Stimulated activated CD4-positive, alpha-beta T cell treated with anti-CD3 and anti-CD28 coated beads, Interleukin-1b, Interleukin-23, amount 100 ng/mL, for 4 hours (primary cell): ENCODE results near the gene ERFL.
"Not testable (repeated sequence)": the region's sequence is repeated elsewhere in the genome, so short reads cannot be mapped to it uniquely, and the experiment has no call there.

Source experiments
- DNase-seq, 2 donors: peaks; one replicate each; pipeline ENCODE4 v3.0.0-alpha.2; 2020; ENCODE audit warnings: low read depth in 2 of 2

Gene ERFL

DNA sequence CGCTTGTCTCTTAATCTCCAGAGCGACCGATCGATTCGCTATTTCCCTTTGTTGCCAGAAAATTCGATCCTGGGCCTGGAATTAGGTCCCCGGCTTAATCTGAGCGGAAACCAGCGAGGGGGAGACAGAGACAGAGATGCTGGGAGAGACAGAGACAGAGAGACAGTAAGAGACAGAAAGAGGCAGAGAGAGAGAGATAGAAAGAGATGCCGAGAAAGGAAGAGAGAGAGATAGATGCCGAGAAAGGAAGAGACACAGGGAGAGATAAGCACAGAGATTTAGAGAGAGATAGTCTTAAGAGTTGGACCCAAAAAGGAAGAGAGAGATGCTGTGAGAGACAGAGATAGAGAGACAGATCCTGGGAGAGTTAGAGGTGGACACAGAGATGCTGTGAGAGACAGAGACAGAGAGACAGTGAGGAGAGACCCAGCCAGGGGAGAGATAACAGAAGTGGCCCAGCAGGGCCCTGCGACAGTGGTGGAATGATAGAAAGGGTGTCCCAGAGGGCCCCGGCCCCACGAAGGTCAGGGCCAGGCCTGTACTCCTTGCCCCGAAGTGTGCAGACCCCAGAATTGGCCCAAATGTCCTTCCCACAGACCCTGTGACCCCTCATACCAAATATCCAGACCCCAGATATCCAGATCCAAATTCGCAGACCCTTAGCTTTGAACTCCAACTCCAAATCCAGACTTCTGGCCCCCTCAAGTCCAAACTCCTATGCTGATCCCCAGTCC, 1.3 kb downstream of the ERFL start:
- no peak for DNase-seq

GRCh38 chr19:41926028-41926762, 2.1 kb downstream of the ERFL start:
- DNase-seq = no peak

DNA sequence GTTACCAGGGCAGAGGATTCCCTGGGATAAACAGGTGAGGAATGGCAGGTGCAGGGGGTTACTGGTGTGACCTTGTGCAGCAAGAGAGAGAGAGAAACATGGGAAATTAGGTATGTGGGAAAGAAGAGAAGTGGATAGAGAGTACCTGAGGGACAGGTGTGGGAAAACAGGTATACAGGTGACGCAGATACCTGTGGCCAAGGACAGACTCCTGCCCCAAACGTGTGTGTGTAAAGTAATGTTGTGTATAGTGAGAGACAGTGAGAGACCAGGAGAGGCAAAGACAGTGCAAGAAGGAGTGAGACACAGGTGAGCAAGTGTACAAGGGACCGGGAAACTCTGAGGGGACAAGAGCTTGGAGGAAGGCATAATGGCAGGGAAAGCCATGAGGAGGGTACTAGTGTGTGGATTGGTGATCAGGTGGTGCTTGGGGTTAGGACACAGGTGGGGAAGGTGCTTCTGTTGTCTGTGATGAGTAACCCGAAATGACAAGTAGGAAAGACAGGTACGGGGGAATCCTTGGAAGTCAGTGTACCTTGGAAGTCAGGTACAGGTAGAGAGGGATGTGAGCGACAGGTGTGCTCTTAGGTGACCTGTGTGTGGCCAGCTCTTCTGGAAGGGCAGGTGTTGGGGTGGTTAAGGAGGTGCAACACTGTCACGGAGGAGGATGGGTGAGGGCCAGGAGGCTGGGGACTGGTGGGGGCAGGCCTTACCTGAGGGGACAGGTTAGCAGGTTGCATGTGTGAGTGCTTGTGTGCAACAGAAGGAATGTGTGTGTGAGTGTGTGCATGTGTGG, 2.8 kb downstream of the ERFL start:
- DNase-seq = no peak

DNA sequence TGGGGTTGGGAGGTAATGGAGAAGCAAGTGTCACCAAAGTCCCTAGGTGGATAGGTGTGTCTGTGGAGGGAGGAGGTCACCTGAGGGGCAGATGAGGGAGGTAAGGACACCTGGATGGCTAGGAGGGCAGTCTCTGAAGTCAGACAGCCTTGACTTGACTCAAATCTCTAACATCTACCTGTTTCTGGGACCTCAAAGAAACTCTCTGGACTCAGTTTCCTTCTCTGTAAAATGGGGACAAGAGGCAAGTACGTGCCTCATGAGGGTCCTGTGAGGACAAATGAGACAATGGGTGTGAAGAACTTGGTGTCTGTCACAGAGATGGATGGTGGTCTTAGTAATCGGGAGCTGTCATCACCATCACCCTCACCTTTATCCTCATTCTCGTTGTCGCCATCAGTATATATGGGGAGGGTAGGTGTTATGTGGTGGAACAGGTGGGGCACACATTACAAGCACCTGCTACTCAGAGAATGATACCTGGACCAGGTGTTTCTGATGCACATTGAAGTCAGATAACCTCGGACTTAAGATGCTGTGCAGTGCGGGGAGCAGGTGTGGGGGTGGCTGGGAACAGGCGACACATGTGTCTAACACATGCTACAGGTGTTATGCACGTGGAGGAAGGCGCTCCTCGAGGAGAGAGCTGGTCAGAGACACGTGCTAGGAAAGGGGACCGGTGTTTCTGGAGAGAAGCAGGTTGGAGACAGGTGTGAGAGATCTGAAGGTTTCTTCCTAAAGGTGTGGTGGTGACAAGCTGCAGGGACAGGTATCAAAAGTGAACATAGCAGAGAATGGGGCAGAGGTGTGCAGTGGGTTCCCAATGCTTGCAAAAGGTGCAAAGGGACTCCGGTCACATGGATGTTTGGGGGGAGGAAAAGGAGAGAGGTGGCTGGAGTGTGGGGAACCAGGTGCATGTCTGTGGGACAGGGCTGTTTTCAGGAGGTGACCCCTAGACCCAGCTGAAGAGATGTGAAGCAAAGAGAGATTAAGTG, 3.8 kb downstream of the ERFL start:
- no peak for DNase-seq

DNA sequence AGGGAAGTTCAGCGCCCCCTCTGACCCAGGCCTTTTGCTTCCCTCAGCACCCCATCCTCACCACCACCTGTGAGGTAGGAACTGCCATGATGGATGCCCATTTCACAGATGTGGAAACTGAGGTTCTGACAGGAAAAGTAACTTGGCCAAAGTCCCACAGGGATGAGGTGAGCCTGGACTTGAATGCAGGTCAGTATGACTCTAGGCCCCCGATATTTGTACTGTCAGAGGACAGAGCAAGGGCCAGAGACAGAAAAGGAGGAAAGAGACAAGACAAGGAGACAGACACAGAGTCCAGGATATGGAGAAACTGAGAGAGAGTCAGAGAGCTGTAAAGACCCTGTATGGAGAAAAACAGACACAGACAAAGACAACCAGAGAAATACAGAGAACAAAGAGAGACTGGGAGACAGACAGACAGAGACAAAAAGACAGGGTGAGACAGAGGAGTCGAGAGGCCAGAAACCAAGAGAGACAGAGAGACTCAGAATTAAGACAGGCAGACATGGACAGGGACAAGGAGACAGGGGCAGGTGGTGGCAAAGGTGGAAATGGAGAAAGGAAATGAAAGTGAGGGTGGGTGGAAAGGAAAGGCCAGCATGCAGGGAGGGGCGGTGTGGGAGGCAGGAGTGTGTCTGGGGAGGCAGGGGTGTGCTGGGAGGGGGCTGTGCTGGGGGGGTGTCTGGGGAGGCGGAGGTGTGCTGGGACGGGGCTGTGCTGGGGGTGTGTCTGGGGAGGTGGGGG, 5.0 kb downstream of the ERFL start:
- DNase-seq = no peak

DNA sequence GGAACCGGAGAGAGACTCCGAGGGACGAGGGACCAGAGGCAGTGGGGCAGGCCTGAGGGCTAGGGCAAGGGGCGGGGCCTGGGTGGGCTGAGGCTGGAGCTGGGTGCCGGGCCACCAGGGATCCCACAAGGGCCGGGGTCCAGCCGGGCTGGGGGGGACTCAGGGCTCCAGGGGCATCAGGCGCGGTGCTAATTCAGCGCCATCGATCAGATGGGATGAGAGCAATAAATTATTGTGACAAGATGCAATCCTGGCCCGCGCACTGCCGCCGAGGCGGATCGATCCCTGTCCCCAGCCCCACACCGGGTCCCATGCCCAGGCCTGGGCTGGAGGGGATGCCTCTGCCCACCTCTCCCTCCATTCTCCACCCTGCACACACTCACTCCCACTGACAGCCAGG, 5.7 kb downstream of the ERFL start:
- DNase-seq = no peak

DNA sequence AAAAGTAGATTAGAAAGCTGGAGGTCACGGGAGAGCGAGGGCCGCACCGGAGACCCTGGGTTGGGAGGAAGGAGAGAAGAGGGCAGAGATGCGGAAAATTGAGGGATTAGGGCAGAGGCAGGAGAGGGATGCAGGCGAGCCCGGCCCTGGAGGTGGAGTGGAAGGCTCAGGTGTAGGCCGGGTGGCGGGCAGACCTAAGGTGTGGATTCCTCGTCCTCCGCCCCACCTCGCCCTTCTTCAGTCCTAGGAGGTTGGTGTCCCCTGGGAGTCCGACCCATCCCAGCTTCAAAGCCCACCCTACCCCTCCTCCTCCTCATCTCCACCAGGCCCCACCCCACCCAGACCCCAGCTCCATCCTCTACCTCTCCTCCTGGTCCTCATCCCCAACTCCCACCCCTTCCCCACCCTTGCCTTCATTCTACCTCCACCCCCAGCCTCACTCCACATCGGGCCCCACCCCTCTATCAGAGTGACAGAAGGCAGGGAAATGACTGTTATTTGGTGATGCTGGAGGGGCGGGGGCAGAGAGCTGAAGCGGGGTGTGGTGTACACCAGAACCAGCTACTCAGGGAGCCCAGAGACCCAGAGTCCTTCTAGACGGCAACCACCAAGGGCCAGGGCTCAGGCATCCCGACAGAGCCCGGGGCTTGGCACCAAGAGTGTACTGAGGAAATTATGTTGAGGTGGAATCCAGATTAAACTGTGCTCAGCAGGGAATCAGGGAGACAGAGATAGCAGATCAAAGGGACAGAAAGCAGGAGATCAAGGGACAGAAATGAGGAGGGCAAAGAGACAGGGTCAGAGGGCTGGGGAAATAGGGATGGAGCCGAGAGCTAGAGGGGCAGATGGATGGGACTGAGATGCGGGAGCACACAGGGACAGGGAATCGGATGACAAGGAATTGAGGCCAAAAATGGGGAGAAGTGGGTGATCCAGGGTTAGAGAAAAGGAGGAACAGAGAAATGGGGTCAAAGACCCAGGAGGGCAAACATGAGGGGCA, 6.4 kb downstream of the ERFL start:
- DNase-seq = no peak

- DNase-seq = no peak
These were observed 7.2 kb downstream of the ERFL start for GRCh38 chr19:41920882-41921576.

- no peak for DNase-seq
These were observed 8.1 kb downstream of the ERFL start for GRCh38 chr19:41919948-41920712.

DNA sequence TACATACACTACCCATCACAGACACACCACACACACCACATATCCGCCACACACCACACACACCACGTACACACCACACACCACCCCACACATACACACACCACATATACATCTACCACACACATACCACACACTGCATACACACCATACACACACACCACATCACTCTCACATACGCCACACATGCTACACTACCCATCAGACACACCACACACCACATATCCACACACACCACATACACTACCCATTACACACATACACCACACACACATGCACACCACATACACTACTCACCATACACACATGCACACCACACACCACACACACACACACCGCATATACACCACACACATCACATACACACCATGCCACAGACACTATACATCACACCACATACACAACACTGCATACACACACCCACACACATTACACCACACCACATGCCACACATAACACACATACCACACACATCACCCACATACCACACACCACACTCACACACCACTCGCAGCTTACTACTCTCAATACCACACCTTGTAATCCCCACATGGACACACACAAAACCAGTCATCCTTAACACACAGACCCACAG, 9.5 kb downstream of the ERFL start:
- DNase-seq = no peak

- no peak for DNase-seq
These were observed 10.2 kb downstream of the ERFL start for GRCh38 chr19:41918095-41918494.

DNA sequence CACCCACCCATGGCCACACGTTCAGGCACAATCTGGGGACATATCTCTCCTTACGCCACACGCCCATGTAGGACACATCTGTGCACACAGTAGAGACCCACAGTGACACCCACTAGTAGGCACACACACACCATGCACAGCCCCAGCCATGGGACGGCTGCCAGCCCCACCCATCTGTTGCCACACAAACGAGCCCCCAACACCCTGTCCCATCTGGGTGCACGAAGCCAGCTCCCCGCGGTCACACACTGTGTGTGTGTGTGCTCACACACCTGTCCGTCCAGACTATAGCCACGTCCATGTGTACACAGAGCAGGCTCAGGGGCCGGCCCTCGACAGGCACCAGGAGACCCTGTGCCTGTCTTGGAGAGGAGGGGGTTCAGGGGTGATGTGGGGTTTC, 10.6 kb downstream of the ERFL start:
- DNase-seq = no peak

DNA sequence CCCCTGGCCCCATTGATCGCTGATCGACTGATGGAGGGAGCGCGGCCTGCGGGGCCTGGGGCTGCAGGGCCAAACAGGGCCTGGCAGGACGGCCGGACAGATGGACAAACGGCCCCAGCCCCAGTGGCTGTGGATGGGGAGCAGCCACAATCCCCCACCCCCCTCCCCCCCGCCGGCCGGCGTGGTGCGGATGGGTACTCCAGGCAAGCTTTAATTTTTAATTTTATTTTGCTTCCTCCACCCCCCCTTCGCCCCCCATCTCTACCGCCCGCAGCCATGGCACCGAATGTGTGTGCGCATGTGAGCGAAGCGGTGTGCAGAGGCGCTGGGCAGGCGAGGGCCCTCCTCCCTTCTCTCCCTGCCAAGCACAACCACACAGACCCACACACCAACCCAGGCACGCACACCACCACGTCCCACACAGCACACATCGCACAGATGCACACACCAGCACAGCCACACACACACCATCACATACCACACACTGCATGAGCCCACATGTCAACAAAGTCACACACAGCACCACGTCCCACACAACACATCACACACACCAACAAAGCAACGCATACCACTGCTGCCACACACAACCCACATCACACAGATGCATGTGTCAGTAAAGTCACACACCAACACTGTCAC, 12.4 kb downstream of the ERFL start:
- no peak for DNase-seq

DNA sequence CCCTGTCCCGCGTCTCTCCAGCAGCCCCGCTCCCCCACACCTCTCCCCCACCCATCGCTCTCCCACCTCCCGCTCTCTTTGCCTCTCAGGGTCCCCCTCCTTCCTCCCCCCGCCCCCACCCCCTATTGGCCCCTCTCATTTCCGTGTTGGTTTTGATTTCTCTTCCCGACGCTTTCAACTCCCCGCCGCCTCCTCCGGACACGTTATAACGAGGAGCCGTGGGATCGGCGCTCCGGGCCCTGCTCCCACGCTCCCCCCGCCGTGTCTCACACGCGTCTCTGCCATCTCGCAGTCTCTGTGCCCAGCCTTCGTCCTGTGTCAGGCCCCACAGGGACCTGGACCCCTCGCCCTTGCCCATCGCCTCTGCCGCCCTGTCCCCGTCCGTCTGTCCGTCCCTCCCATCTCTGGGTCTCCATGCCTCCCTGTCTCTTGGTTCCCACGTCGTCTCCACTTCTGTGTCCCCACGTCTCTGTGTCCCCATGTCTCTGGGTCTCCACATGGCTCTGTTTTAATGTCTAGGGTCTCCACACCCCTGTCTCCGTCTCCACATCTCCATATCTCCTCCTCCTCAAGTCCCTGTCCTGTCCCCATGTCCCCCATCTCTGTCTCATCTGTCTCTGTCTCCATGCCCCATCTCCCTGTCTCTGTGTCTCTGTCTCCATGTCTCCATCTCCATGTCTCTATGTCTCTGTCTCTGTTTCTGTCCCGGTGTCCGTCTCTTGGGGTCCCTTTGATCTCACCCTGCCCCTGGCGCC, 13.1 kb downstream of the ERFL start:
- DNase-seq = no peak

DNA sequence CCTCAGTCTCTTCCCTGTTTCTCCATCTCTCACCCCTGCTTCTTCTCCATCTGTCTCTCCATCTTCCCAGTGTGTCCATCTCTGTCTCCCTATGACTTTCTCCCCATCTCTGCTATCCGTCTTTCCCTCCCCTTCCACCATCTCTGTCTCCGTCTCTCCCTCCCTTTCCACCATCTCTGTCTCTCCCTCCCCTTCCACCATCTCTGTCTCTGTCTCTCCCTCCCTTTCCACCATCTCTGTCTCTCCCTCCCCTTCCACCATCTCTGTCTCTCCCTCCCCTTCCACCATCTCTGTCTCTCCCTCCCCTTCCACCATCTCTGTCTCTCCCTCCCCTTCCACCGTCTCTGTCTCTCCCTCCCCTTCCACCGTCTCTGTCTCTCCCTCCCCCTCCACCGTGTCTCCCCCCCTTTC, 13.8 kb downstream of the ERFL start:
- not testable (repeated sequence) for DNase-seq
